KMS-11 (cell line): ENCODE data around the gene AIP.

ENCODE experiments used
- H2AFZ ChIP-seq: fragments of 200-600 bp; sonication (generic); 2 replicates; pipeline ENCODE4 v1.6.1; 2016; ENCODE audit warnings: antibody characterized with exemption, mixed run types, low read depth
- H3K27ac ChIP-seq: fragments of 200-600 bp; sonication (generic); 2 replicates; pipeline ENCODE4 v1.6.1; 2016; ENCODE audit warnings: mild to moderate bottlenecking, mixed run types
- H3K27me3 ChIP-seq: fragments of 200-600 bp; sonication (generic); 2 replicates; pipeline ENCODE4 v1.6.1; 2017; ENCODE audit warnings: mild to moderate bottlenecking, low read depth, mixed run types, moderate library complexity; ENCODE audit not compliant: insufficient read depth
- H3K36me3 ChIP-seq: fragments of 200-600 bp; sonication (generic); 2 replicates; pipeline ENCODE4 v1.6.1; 2017; ENCODE audit warnings: mild to moderate bottlenecking, mixed run types; ENCODE audit not compliant: insufficient read depth
- H3K4me1 ChIP-seq: fragments of 200-600 bp; sonication (generic); 2 replicates; pipeline ENCODE4 v1.6.1; 2016; ENCODE audit warnings: mild to moderate bottlenecking, low read depth, mixed run types; ENCODE audit not compliant: poor library complexity, severe bottlenecking
- H3K4me2 ChIP-seq: fragments of 200-600 bp; sonication (generic); 2 replicates; pipeline ENCODE4 v1.7.0; 2016; ENCODE audit warnings: mild to moderate bottlenecking, mixed run types
- H3K4me3 ChIP-seq: fragments of 200-600 bp; sonication (generic); IDR thresholded peaks from 2 replicates; pipeline ENCODE4 v1.6.1; 2017; ENCODE audit warnings: low read depth, low read length, mixed read lengths; ENCODE audit not compliant: insufficient read depth
- H3K79me2 ChIP-seq: fragments of 200-600 bp; sonication (generic); 2 replicates; pipeline ENCODE4 v1.6.1; 2016; ENCODE audit warnings: low read depth, mixed run types; ENCODE audit not compliant: insufficient read depth
- H3K9ac ChIP-seq: fragments of 200-600 bp; sonication (generic); 2 replicates; pipeline ENCODE4 v1.6.1; 2016; ENCODE audit warnings: mild to moderate bottlenecking, mixed run types
- H4K20me1 ChIP-seq: fragments of 200-600 bp; sonication (generic); 2 replicates; pipeline ENCODE4 v1.6.1; 2016; ENCODE audit warnings: mild to moderate bottlenecking, mixed run types; ENCODE audit not compliant: insufficient read depth
- CTCF ChIP-seq: fragments of 200-600 bp; sonication (generic); conservative IDR thresholded peaks from 2 replicates; pipeline ENCODE4 v1.6.1; 2017; ENCODE audit warnings: low read depth, mild to moderate bottlenecking, antibody characterized with exemption, low read length, moderate library complexity, mixed read lengths

The AIP gene

GRCh38 chr11:67516806-67517205 lies 34.0 kb downstream of the AIP start:
- Histone ChIP-seq H3K9ac (no peak overlapping the region), H3K4me2 (no peak overlapping the region), H3K4me1 (no peaks in the 10 kb centered on the region), H3K27me3 (peaks cover 49% of the 10 kb centered on the region; the same call in 1 of the 2 replicates), H3K79me2 (no peaks in the 10 kb centered on the region), H3K4me3 (no peak overlapping the region), H4K20me1 (no peaks in the 10 kb centered on the region), H3K27ac (no peak overlapping the region), H3K36me3 (no peaks in the 10 kb centered on the region), H2AFZ (no peak overlapping the region)
- no peak for TF ChIP-seq CTCF

GRCh38 chr11:67517784-67518552 lies 35.1 kb downstream of the AIP start:
- TF ChIP-seq CTCF, result no peak
- Histone ChIP-seq H3K27ac (no peak overlapping the region), H3K27me3 (peaks cover 41% of the 10 kb centered on the region; the same call in 1 of the 2 replicates), H3K4me1 (no peaks in the 10 kb centered on the region), H3K79me2 (no peaks in the 10 kb centered on the region), H4K20me1 (no peaks in the 10 kb centered on the region), H3K9ac (no peak overlapping the region), H3K36me3 (no peaks in the 10 kb centered on the region), H3K4me3 (no peak overlapping the region), H2AFZ (no peak overlapping the region), H3K4me2 (no peak overlapping the region)

DNA sequence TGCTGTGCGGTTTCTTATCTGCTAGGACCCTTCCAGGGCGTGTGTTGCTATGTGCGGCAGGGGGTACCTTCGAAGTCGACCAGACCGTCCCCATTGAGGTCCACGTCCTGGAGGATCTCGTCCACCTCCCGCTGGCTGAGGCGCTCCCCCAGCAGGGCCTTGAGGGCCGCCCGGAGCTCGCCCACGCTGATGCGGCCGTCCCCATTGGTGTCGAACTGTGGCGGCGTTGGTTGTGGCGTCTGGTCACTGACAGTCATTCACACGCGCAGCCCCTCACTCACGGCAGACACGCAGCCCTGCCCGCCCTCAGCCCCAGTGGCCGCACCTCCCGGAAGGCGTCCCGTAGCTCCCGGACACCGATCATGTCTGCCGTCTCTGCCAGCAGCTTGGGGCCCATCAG lies 36.9 kb downstream of the AIP start:
- Histone ChIP-seq H3K4me3 (no peak overlapping the region), H4K20me1 (no peaks in the 10 kb centered on the region), H3K9ac (no peak overlapping the region), H3K4me1 (no peaks in the 10 kb centered on the region), H3K27me3 (peaks cover 30% of the 10 kb centered on the region; the same call in 1 of the 2 replicates), H3K36me3 (no peaks in the 10 kb centered on the region), H2AFZ (no peak overlapping the region), H3K79me2 (no peaks in the 10 kb centered on the region), H3K27ac (no peak overlapping the region), H3K4me2 (no peak overlapping the region)
- no peak for TF ChIP-seq CTCF

- Histone ChIP-seq H3K27ac (no peak overlapping the region), H3K9ac (no peak overlapping the region), H3K4me3 (no peak overlapping the region), H3K4me2 (no peak overlapping the region), H3K79me2 (no peaks in the 10 kb centered on the region), H3K4me1 (no peaks in the 10 kb centered on the region), H3K27me3 (peaks cover 21% of the 10 kb centered on the region; the same call in 1 of the 2 replicates), H2AFZ (no peak overlapping the region), H3K36me3 (no peaks in the 10 kb centered on the region), H4K20me1 (no peaks in the 10 kb centered on the region)
- no peak for TF ChIP-seq CTCF
Observed at GRCh38 chr11:67520856-67521824, 38.3 kb downstream of the AIP start.
